SJSA1 (cell line): Measurements from ENCODE around the gene LGI4. TPM values are rescaled to one million over a fixed set of nuclear protein-coding genes. Genes with fewer than 3 reads are reported as not detected.

Source experiments
- DNase-seq, 2 experiments: peaks; one replicate each; pipeline ENCODE4 v3.0.0-alpha.2; 2015 to 2020; ENCODE audit warnings: low spot score in 2 of 2, low read depth in 1 of 2
- H3K27ac ChIP-seq: fragments of 250-450 bp; sonication (Bioruptor Pico); 2 replicates; pipeline ENCODE4 v1.5.1; 2020; ENCODE audit warnings: mild to moderate bottlenecking, moderate library complexity
- H3K27me3 ChIP-seq: fragments of 250-450 bp; sonication (Bioruptor Pico); replicated peaks from 2 replicates; pipeline ENCODE4 v1.5.1; 2020; ENCODE audit warnings: mild to moderate bottlenecking, moderate library complexity
- H3K36me3 ChIP-seq: fragments of 250-450 bp; sonication (Bioruptor Pico); 2 replicates; pipeline ENCODE4 v1.5.1; 2020; ENCODE audit warnings: mild to moderate bottlenecking
- H3K4me1 ChIP-seq: fragments of 250-450 bp; sonication (Bioruptor Pico); replicated peaks from 2 replicates; pipeline ENCODE4 v1.6.1; 2021; ENCODE audit warnings: mild to moderate bottlenecking
- H3K4me3 ChIP-seq: fragments of 250-450 bp; sonication (Bioruptor Pico); 2 replicates; pipeline ENCODE4 v1.5.1; 2020; ENCODE audit warnings: mild to moderate bottlenecking
- H3K9me3 ChIP-seq: fragments of 250-450 bp; sonication (Bioruptor Pico); replicated peaks from 2 replicates; pipeline ENCODE4 v1.5.1; 2020; ENCODE audit warnings: mild to moderate bottlenecking
- total RNA-seq: library from RNA; depleted of rRNA; stranded (reverse); fragments of >200 nt; shearing (Covaris generic); gene quantifications from 2 replicates; pipeline ENCODE4 v1.2.3, GENCODE V29; 2014; rRNA removed

The LGI4 gene
- not detected in 2 replicates for total RNA-seq

DNA sequence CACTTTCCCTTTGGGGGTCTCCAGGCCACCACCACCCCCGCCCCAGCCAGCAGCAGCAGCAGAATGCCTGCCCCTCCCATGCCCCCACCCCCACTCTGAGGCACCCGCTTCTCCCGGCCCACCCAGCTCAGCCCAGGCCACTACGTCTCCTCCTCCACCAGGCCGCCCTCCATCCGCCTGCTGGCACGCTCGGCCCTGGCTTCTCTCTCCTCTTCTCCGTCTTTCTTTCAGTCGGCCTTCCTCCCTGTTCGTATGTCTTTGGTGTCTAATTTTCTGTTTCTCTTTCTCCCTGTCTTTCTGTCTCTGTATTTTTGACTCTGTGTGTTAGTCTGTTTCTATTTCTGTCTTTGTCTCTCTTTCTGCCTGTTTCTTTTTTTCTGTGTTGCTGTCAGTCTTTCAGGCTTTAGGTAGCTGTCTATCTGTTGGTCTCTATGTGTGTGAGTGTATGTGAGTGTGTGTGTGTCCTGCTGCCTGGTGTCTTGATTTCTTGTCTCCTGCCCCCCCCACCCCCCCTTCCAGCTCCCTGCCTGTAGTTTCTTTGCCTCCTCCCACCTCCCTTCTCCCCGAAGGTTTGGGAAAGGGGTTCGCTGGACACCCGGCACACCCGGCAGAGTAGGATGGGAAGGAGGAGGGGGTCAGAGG lies at the start of gene LGI4:
Gene LGI4 (minus strand): TSS at position 459 of the 642 bp plus-strand sequence. CDS start 379 bp downstream, at position 80.
- no peak within 1 kb of the TSS for H3K4me3 ChIP-seq
- no peak for DNase-seq
- no peaks in the 10 kb centered on the region for H3K36me3 ChIP-seq

DNA sequence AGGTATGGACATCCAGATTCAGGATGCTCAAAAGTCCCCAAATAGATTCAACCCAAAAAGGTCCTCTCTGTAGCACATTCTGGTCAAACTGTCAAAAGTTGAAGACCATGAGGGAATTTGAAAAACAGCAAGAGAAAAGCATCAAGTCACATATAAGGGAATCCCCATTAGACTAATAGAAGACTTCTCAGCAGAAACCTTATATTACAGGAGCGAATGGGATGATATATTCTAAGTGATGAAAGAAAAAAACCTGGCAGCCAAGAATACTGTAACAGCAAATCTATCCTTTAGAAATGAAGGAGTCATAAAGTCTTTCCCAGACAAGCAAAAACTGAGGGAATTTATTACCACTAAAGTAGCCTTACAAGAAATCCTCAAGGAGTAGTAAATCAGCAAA lies 49.4 kb upstream of the LGI4 start:
- H3K27me3 ChIP-seq = peaks cover 2% of the 10 kb centered on the region; the same call in 1 of the 2 replicates
- no peak for DNase-seq
- no peak overlapping the region for H3K4me3 ChIP-seq
- H3K36me3 ChIP-seq = no peaks in the 10 kb centered on the region
- H3K9me3 ChIP-seq = no peaks in the 10 kb centered on the region
- no peak overlapping the region for H3K27ac ChIP-seq
- H3K4me1 ChIP-seq = no peaks in the 10 kb centered on the region

More for the DNA sequence above, at the start of gene LGI4:
- Histone ChIP-seq H3K9me3 (no peaks in the 10 kb centered on the region), H3K4me1 (no peaks in the 10 kb centered on the region), H3K27ac (no peak within 1 kb of the TSS), H3K27me3 (peaks cover 13% of the 10 kb centered on the region)

DNA sequence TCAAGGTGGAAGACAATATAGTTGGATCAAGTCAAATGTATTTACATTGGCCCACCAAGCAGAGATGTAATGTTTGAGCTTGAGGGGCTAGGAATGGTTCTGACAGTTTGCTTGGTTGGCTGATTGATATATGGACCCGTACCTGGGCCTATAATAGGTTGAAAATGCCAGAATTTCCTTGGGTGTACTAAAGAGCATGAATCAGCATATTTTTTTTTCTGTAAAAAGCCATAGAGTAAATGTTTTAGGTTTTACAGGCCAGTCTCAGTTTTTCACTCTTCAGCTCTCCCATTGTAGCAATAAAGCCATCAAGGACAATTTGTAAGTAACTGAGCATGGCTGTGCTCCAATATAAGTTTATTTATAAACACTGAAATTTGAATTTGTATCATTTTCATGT lies 46.5 kb upstream of the LGI4 start:
- Histone ChIP-seq H3K27me3 (no peaks in the 10 kb centered on the region; the same call in 1 of the 2 replicates), H3K9me3 (no peaks in the 10 kb centered on the region), H3K27ac (no peak overlapping the region), H3K4me1 (no peaks in the 10 kb centered on the region), H3K36me3 (no peaks in the 10 kb centered on the region), H3K4me3 (no peak overlapping the region)
- no peak for DNase-seq

DNA sequence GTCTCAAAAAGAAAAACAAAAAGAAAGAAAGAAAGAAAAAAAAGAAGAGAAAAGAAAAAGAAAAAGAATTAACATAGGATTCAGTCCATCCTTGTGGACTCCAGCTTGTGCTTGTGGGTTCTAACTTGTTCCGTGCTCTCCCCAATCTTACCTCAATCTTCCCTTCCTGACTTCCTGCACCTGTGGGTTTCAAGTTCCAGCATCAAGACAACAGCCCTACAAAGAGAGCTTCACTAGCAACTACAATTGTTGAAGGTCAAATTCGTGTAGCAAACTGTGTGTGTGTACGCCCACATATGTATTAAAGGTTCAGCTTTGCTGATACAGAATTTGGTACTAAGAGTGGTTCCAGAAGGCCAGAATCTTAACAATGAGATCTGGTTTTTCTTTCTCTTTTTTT lies 45.0 kb upstream of the LGI4 start:
- Histone ChIP-seq H3K27ac (no peak overlapping the region), H3K27me3 (no peaks in the 10 kb centered on the region; the same call in 1 of the 2 replicates), H3K9me3 (no peaks in the 10 kb centered on the region), H3K4me1 (no peaks in the 10 kb centered on the region), H3K36me3 (no peaks in the 10 kb centered on the region), H3K4me3 (no peak overlapping the region)
- DNase-seq = no peak

DNA sequence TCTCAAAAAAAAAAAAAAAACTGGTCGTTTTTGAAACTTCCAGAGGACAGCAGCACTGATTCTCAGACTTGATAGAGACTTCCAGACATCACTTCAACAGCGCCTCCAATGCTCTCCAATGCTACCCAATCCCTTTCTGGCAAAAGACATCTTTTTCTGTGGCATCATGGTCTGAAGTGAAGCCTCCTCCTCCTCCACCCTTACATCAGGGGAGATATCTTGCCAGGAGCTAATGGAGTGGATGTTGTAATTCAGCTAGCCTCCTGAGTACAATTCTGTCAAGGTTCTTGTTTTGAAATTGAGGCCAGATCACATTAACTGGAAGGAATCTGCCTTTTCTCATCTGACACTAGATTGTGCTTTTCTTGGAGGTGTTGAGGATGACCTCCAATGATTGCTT lies 43.8 kb upstream of the LGI4 start:
- Histone ChIP-seq H3K4me3 (no peak overlapping the region), H3K4me1 (no peaks in the 10 kb centered on the region), H3K27ac (no peak overlapping the region), H3K9me3 (no peaks in the 10 kb centered on the region), H3K27me3 (no peaks in the 10 kb centered on the region; the same call in 1 of the 2 replicates), H3K36me3 (no peaks in the 10 kb centered on the region)
- peak in 1 of 2 experiments; percentile 2 for DNase-seq

DNA sequence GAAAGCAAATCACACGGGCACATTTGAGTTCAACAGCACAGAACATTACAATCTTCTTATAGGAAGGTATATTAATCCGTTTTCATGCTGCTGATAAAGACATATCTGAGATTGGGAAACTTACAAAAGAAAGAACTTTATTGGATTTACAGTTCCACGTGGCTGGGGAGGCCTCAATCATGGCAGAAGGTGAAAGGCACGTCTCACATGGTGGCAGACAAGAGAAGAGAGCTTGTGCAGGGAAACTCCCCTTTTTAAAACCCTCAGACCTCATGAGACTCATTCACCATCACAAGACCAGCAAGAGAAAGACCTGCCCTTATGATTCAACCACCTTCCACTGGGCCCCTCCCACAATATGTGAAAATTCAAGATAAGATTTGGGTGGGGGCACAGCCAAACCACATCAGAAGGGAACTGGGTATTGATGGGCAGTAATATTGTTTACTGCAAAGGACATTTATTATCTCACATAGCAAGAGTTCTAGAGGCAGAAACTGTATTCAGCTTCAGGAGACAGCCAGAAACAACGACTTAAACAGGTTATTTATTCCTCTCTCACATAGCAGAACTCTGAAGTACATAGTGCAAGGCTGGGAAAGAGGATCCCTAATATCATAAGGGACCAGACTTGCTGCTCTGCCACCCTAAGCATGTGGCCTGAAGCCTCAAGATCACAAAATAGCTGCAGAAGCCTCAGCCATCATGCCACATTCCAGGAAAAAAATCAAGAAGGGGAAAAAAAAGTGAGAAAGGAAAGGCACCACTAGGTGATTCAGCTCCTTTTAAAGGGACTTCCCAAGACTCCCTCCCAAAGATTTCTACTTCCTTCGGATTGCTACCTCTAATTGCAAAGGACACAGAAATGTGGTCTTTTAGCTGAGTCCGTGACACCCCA lies 42.8 kb upstream of the LGI4 start:
- Histone ChIP-seq H3K4me1 (no peaks in the 10 kb centered on the region), H3K9me3 (no peaks in the 10 kb centered on the region), H3K27ac (no peak overlapping the region), H3K27me3 (no peaks in the 10 kb centered on the region; the same call in 1 of the 2 replicates), H3K4me3 (no peak overlapping the region), H3K36me3 (no peaks in the 10 kb centered on the region)
- peak in 1 of 2 experiments; percentile 9 for DNase-seq

DNA sequence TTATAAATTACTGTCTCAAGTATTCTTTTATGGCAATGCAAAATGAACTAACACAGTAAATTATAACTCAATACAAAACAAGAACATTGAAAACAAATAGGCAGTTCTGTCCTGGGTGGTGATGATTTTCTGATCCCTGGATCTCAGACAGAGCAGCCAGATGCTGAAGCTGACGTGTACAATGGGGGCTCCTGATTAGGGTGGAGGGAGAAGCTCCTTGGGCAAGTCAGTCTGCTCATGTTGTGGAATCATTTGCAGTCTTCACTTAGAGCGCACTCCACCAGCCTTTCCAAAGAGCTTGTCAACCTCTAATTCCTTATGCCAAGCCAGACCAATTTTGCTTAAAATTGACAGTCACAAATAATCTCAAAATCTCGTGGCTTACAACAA lies 41.3 kb upstream of the LGI4 start:
- Histone ChIP-seq H3K36me3 (no peaks in the 10 kb centered on the region), H3K27ac (no peak overlapping the region), H3K27me3 (no peaks in the 10 kb centered on the region), H3K9me3 (no peaks in the 10 kb centered on the region), H3K4me1 (no peaks in the 10 kb centered on the region), H3K4me3 (no peak overlapping the region)
- peak in 1 of 2 experiments; percentile 6 for DNase-seq

DNA sequence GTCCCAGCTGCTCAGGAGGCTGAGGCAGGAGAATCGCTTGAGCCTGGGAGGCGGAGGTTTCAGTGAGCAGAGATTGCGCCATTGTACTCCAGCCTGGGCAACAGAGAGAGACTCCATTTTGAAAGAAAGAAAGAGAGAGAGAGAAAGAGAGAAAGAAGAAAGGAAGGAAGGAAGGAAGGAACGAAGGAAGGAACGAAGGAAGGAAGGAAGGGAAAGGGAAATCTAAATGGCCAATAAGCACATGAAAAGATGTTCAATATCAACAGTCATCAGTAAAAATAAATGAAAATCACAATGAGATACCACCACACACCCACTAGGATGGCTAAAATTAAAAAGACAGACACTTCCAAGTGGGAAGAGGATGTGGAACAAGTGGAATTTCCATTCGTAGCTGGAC lies 39.4 kb upstream of the LGI4 start:
- no peaks in the 10 kb centered on the region for H3K27me3 ChIP-seq
- no peaks in the 10 kb centered on the region for H3K9me3 ChIP-seq
- no peak overlapping the region for H3K27ac ChIP-seq
- DNase-seq = peak in 1 of 2 experiments; percentile 10
- H3K4me1 ChIP-seq = no peaks in the 10 kb centered on the region
- no peak overlapping the region for H3K4me3 ChIP-seq
- peaks cover 3% of the 10 kb centered on the region; the same call in 1 of the 2 replicates for H3K36me3 ChIP-seq

DNA sequence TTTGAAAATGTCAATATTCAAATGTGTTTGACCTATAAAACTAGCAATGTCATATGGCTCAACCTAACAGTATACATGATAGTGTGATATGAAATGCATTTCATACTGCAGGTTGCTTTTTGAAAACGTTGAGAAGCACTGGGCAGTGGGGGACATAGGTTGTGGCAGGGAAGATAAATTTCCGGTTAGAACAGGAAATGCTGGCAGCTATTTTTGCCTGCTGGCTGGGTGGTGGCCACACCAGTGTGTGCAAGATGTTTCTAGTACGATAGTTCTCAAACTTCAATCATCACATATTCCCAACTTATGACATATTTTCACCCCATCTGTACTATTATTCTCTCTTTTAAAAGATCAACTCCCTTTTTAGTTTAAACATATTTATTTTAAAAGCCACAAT lies 36.9 kb upstream of the LGI4 start:
- Histone ChIP-seq H3K4me3 (no peak overlapping the region), H3K36me3 (peaks cover 11% of the 10 kb centered on the region), H3K4me1 (no peaks in the 10 kb centered on the region), H3K27ac (no peak overlapping the region), H3K9me3 (no peaks in the 10 kb centered on the region), H3K27me3 (no peaks in the 10 kb centered on the region)
- DNase-seq = peak in 1 of 2 experiments; percentile 28

DNA sequence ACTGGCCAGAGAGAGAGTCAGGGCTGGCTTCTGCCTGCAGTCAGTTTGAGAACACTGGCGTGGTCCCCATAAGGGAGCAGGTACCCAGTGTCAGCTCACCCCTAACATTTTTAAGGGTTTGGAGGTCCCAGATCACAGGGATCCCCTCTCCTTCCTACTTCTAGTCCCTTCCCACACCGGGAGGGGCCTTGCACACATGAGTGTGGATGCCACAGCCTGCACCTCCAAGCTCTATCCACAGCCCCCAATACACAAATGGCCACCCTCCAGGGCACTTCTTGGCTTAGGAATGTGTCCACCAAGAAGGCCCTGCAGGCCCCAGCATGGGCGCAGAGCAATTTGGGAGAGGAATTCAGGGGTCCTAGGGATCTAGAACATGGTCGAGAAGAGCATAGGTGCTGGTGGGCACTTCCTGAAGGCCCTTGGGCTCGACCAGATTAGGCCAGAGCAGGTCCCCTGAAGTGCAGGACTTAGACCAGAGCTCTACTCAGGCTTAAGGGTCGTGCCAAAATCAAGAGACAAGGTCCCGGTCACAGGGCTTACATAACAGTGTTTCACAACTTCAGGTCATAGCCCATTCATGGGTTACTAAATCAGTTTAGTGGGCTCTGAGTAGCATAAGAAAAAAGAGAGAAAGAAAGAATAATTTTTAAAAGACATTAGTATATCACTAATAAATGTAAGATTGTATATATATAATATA lies 35.7 kb upstream of the LGI4 start:
- H3K36me3 ChIP-seq = peaks cover 23% of the 10 kb centered on the region
- no peaks in the 10 kb centered on the region for H3K9me3 ChIP-seq
- H3K27ac ChIP-seq = no peak overlapping the region
- H3K27me3 ChIP-seq = no peaks in the 10 kb centered on the region
- no peaks in the 10 kb centered on the region for H3K4me1 ChIP-seq
- no peak overlapping the region for H3K4me3 ChIP-seq
- DNase-seq = peak in 1 of 2 experiments; percentile 32

DNA sequence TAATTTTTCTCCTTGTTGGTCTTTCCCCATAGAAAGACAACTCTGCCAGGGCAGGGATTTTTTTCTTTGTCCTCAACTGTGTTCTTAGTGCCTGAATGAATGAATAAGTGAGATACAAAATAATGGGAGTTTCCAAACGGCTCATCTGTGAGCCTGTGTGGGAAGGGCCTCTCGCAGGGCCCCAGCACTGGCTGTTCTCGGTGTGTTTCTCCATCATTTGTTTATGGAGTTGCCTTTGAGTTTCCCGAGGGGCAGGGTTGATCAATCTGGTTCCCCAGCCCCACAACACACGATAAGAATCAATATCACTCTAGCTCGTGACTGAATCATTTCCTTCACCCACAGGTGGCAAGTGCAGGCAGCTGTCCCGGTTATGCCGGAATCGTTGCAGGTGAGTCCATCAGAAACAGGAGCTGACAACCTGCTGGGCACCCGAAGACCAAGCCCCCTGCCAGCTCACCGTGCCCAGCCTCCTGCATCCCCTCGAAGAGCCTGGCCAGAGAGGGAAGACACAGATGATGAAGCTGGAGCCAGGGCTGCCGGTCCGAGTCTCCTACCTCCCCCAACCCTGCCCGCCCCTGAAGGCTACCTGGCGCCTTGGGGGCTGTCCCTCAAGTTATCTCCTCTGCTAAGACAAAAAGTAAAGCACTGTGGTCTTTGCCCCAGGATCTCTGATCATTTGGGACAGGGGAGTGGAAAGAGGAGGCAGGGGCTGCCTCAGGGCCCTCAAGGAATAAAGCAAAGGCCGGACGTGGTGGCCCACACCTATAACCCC lies 34.5 kb upstream of the LGI4 start:
- Histone ChIP-seq H3K9me3 (0 out of 2 replicates have a peak, but pooled peaks cover under 1% of the 10 kb centered on the region), H3K4me3 (no peak overlapping the region), H3K36me3 (peaks cover 34% of the 10 kb centered on the region), H3K27ac (no peak overlapping the region), H3K4me1 (no peaks in the 10 kb centered on the region), H3K27me3 (no peaks in the 10 kb centered on the region)
- peak in 1 of 2 experiments; percentile 25 for DNase-seq

DNA sequence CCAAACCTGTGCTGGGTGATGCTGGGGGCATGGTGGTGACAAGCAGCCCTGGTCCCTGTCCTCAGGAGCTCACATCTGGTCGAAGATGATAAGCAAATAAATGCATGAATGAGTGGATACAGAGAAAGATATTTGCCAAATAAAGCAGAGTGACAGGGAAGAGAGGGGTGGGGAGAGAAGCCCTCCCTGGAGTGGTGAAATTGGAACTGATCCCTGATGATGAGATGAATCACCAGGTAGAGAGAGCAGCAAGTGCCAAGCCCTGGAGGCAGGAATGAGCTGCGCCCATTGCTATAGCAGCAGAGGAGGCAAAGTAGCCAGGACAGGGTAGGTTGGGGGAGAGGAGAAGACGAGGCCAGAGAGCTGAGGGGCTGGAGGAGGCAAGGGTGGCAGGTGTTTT lies 33.3 kb upstream of the LGI4 start:
- Histone ChIP-seq H3K9me3 (0 out of 2 replicates have a peak, but pooled peaks cover 3% of the 10 kb centered on the region), H3K27ac (no peak overlapping the region), H3K36me3 (peaks cover 43% of the 10 kb centered on the region), H3K4me3 (no peak overlapping the region), H3K4me1 (no peaks in the 10 kb centered on the region), H3K27me3 (no peaks in the 10 kb centered on the region)
- DNase-seq = peak in 1 of 2 experiments; percentile 12
